IPS-NIHi11 (cell line): ENCODE results near the gene SSR3.
A peak's percentile ranks its signal among the peaks of the same experiment; 100 is the strongest.

Experiments used
- DNase-seq: peaks from one replicate; pipeline ENCODE4 v3.0.0; 2012; ENCODE audit warnings: mixed read lengths, low spot score

The SSR3 gene

GRCh38 chr3:156536524-156537316 lies 18.2 kb downstream of the SSR3 start:
- no peak for DNase-seq

GRCh38 chr3:156535798-156536197 lies 19.1 kb downstream of the SSR3 start:
- DNase-seq = no peak

- peak; percentile 31 for DNase-seq
These were observed 19.7 kb downstream of the SSR3 start for GRCh38 chr3:156535162-156535627.

GRCh38 chr3:156533205-156533604 lies 21.7 kb downstream of the SSR3 start:
- no peak for DNase-seq

- no peak for DNase-seq
These were observed 22.2 kb downstream of the SSR3 start for GRCh38 chr3:156532730-156533129.

- DNase-seq = no peak
These were observed 23.9 kb downstream of the SSR3 start for GRCh38 chr3:156530980-156531379.

- no peak for DNase-seq
These were observed 27.9 kb downstream of the SSR3 start for GRCh38 chr3:156527060-156527459.

- no peak for DNase-seq
These were observed 29.1 kb downstream of the SSR3 start for GRCh38 chr3:156525808-156526207.

GRCh38 chr3:156522673-156523072 lies 32.2 kb downstream of the SSR3 start:
- DNase-seq = no peak

GRCh38 chr3:156519758-156520162 lies 35.2 kb downstream of the SSR3 start:
- DNase-seq = no peak

- no peak for DNase-seq
These were observed 36.2 kb downstream of the SSR3 start for GRCh38 chr3:156518726-156519125.

GRCh38 chr3:156516961-156517360 lies 38.0 kb downstream of the SSR3 start:
- no peak for DNase-seq

GRCh38 chr3:156516284-156516683 lies 38.6 kb downstream of the SSR3 start:
- DNase-seq = no peak

GRCh38 chr3:156513619-156514018 lies 41.3 kb downstream of the SSR3 start:
- DNase-seq = no peak

- no peak for DNase-seq
These were observed 42.8 kb downstream of the SSR3 start for GRCh38 chr3:156511987-156512677.

- DNase-seq = peak; percentile 67
These were observed 45.4 kb downstream of the SSR3 start for GRCh38 chr3:156509189-156510174.

GRCh38 chr3:156507285-156507684 lies 47.6 kb downstream of the SSR3 start:
- DNase-seq = no peak

GRCh38 chr3:156498307-156498706 lies 56.6 kb downstream of the SSR3 start:
- DNase-seq = no peak

GRCh38 chr3:156497326-156497725 lies 57.6 kb downstream of the SSR3 start:
- DNase-seq = no peak

- no peak for DNase-seq
These were observed 59.1 kb downstream of the SSR3 start for GRCh38 chr3:156495816-156496215.

GRCh38 chr3:156493887-156494286 lies 61.0 kb downstream of the SSR3 start:
- no peak for DNase-seq

- DNase-seq = no peak
These were observed 62.1 kb downstream of the SSR3 start for GRCh38 chr3:156492801-156493261.
